ENCODE measurements around the gene CRTC2.
"Not testable (repeated sequence)": the region's sequence is repeated elsewhere in the genome, so short reads cannot be mapped to it uniquely, and the experiment has no call there.

Gene CRTC2, protein sequence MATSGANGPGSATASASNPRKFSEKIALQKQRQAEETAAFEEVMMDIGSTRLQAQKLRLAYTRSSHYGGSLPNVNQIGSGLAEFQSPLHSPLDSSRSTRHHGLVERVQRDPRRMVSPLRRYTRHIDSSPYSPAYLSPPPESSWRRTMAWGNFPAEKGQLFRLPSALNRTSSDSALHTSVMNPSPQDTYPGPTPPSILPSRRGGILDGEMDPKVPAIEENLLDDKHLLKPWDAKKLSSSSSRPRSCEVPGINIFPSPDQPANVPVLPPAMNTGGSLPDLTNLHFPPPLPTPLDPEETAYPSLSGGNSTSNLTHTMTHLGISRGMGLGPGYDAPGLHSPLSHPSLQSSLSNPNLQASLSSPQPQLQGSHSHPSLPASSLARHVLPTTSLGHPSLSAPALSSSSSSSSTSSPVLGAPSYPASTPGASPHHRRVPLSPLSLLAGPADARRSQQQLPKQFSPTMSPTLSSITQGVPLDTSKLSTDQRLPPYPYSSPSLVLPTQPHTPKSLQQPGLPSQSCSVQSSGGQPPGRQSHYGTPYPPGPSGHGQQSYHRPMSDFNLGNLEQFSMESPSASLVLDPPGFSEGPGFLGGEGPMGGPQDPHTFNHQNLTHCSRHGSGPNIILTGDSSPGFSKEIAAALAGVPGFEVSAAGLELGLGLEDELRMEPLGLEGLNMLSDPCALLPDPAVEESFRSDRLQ

DNA sequence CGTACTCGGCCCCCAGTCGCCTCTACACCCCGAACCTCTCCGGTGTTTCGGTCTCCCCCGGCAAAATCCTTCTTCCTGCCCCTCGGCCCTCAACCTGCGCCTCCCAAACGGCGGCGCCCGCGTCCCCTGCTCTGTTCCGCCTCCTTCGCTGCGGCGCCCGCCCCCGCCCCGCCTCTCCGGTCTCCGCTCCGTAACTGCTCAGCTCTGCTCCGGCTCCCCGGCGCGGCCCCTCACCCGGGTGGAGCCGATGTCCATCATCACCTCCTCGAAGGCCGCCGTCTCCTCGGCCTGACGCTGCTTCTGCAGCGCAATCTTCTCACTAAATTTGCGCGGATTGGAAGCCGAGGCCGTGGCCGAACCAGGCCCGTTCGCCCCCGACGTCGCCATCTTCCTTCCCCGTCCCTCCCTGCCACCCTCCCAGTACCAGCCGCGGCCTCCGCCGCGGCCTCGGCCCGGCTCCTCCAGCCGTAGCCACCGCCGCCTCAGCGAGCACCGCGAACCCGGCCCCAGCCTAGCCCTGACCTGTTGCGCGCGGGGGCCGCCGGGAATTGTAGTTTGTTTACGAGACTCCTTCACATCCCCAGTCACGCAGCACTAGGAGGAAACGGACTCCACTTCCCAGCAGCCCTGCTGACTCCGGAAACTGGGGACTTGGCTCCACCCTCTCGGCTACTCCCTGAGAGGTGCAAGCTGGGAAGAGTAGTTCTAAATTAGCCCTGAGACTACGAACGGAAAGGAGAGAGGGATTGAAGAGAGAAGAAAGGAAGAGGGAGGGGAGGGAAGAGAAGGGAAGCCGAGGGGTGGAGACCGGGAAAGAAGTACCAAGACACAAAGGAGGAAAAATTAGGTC is at the start of gene CRTC2:
TSS of gene CRTC2 (minus strand) at position 502 of the 850 bp plus-strand sequence. CDS start at position 387, 115 bp downstream.
- H3K27ac ChIP-seq (ENCODE audit: low read length): peak within 1 kb of the TSS; percentile 91
- peaks cover 46% of the 10 kb centered on the region for H3K4me1 ChIP-seq (ENCODE audit: low read length)
- peak within 1 kb of the TSS; percentile 94 for H3K4me2 ChIP-seq (ENCODE audit: low read length)
- H3K36me3 ChIP-seq (replicated peaks; ENCODE audit: low read depth, low read length): peaks cover 59% of the 10 kb centered on the region
- peak within 1 kb of the TSS; percentile 96 for H3K9ac ChIP-seq (ENCODE audit: low read length)
- TF ChIP-seq, protein P1, sequence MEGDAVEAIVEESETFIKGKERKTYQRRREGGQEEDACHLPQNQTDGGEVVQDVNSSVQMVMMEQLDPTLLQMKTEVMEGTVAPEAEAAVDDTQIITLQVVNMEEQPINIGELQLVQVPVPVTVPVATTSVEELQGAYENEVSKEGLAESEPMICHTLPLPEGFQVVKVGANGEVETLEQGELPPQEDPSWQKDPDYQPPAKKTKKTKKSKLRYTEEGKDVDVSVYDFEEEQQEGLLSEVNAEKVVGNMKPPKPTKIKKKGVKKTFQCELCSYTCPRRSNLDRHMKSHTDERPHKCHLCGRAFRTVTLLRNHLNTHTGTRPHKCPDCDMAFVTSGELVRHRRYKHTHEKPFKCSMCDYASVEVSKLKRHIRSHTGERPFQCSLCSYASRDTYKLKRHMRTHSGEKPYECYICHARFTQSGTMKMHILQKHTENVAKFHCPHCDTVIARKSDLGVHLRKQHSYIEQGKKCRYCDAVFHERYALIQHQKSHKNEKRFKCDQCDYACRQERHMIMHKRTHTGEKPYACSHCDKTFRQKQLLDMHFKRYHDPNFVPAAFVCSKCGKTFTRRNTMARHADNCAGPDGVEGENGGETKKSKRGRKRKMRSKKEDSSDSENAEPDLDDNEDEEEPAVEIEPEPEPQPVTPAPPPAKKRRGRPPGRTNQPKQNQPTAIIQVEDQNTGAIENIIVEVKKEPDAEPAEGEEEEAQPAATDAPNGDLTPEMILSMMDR (IDR thresholded peaks at IDR 0.05; ENCODE audit: low read depth, low read length): no peak; the same call in 1 of the 2 replicates
- no peak for TF ChIP-seq EZH2phosphoT487 (IDR thresholded peaks at IDR 0.05; ENCODE audit: low read depth)
- peaks cover 34% of the 10 kb centered on the region for H4K20me1 ChIP-seq (ENCODE audit: insufficient read depth, low read length)
- H3K27me3 ChIP-seq (ENCODE audit: low read depth, low read length): no peaks in the 10 kb centered on the region
- peak within 1 kb of the TSS; percentile 89 for H3K4me3 ChIP-seq (ENCODE audit: low read length)
- H3K79me2 ChIP-seq (ENCODE audit: low read length): peaks cover 81% of the 10 kb centered on the region
- no peaks in the 10 kb centered on the region for H3K9me3 ChIP-seq (ENCODE audit: insufficient read depth, low read length)
- peak within 1 kb of the TSS; percentile 19; the same call in 1 of the 2 replicates for H2AFZ ChIP-seq (ENCODE audit: low read depth, low read length)

DNA sequence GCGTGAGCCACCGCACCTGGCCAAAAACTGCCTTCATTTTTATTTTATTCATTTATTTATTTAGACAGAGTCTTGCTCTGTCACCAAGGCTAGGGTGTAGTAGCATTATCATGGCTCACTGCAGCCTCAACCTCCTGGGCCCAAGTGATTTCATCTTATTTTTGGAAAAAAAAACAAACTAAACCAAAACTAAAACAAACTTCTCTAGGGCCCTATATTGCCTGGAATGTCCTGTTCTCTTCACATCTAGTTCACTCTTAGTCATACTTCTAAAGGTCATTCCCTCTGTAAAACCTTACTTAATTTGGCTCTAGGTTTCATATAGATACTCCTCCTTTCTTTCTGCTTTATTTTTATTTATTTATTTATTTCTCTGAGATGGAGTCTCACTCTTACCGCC is 47.7 kb upstream of the CRTC2 start:
- Histone ChIP-seq H3K27me3 (ENCODE audit: low read depth, low read length) (no peaks in the 10 kb centered on the region), H3K79me2 (ENCODE audit: low read length) (no peaks in the 10 kb centered on the region), H3K4me1 (ENCODE audit: low read length) (no peaks in the 10 kb centered on the region), H3K9ac (ENCODE audit: low read length) (no peak overlapping the region), H3K4me3 (ENCODE audit: low read length) (no peak overlapping the region), H4K20me1 (ENCODE audit: insufficient read depth, low read length) (no peaks in the 10 kb centered on the region), H3K9me3 (ENCODE audit: insufficient read depth, low read length) (no peaks in the 10 kb centered on the region), H3K36me3 (replicated peaks; ENCODE audit: low read depth, low read length) (no peaks in the 10 kb centered on the region), H2AFZ (ENCODE audit: low read depth, low read length) (no peak overlapping the region), H3K4me2 (ENCODE audit: low read length) (no peak overlapping the region), H3K27ac (ENCODE audit: low read length) (no peak overlapping the region)
- TF ChIP-seq, protein P1 (IDR thresholded peaks at IDR 0.05; ENCODE audit: low read depth, low read length): no peak
- no peak for TF ChIP-seq EZH2phosphoT487 (IDR thresholded peaks at IDR 0.05; ENCODE audit: low read depth)

DNA sequence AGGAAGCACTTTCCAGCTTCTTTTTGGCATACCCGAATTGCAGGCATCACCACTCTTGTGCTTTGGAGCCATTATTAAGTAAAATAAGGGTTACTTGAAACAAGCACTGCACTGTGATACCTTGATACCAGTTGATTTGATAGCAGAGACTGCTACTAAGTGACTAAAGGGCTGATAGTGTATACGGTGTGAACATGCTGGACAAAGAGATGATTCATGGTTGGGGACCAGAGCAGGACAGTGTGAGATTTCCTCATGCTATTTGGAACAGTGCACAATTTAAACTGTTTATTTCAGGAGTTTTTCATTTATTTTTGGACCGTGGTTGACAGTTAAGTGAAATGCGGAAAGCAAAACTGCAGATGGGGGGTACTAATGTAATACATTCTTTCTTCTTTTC is 42.0 kb upstream of the CRTC2 start:
- peaks cover 7% of the 10 kb centered on the region for H3K36me3 ChIP-seq (replicated peaks; ENCODE audit: low read depth, low read length)
- no peak overlapping the region for H3K4me3 ChIP-seq (ENCODE audit: low read length)
- no peaks in the 10 kb centered on the region for H3K4me1 ChIP-seq (ENCODE audit: low read length)
- H3K9me3 ChIP-seq (ENCODE audit: insufficient read depth, low read length): no peaks in the 10 kb centered on the region
- H2AFZ ChIP-seq (ENCODE audit: low read depth, low read length): no peak overlapping the region
- no peak overlapping the region for H3K4me2 ChIP-seq (ENCODE audit: low read length)
- H3K27ac ChIP-seq (ENCODE audit: low read length): no peak overlapping the region
- H4K20me1 ChIP-seq (ENCODE audit: insufficient read depth, low read length): no peaks in the 10 kb centered on the region
- no peaks in the 10 kb centered on the region for H3K79me2 ChIP-seq (ENCODE audit: low read length)
- no peak overlapping the region for H3K9ac ChIP-seq (ENCODE audit: low read length)
- TF ChIP-seq EZH2phosphoT487 (IDR thresholded peaks at IDR 0.05; ENCODE audit: low read depth): no peak
- TF ChIP-seq, protein P1 (IDR thresholded peaks at IDR 0.05; ENCODE audit: low read depth, low read length): no peak
- H3K27me3 ChIP-seq (ENCODE audit: low read depth, low read length): no peaks in the 10 kb centered on the region

DNA sequence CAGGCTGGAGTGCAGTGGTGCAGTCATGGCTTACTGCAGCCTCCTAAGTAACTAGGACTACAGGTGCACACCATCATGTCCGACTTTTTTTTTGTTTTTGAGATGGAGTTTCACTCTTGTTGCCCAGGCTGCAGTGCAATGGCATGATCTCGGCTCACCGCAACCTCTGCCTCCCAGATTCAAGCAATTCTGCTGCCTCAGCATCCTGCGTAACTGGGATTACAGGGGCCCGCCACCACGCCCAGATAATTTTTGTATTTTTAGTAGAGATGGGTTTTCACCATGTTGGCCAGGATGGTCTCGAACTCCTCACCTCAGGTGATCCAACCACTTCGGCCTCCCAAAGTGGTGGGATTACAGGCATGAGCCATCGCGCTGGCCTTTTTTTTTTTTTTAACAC is 38.5 kb upstream of the CRTC2 start:
- not testable (repeated sequence) for H3K79me2 ChIP-seq (ENCODE audit: low read length); H3K4me1 ChIP-seq (ENCODE audit: low read length); H4K20me1 ChIP-seq (ENCODE audit: insufficient read depth, low read length); H3K27me3 ChIP-seq (ENCODE audit: low read depth, low read length); H2AFZ ChIP-seq (ENCODE audit: low read depth, low read length); H3K4me3 ChIP-seq (ENCODE audit: low read length); H3K9me3 ChIP-seq (ENCODE audit: insufficient read depth, low read length); H3K4me2 ChIP-seq (ENCODE audit: low read length); H3K27ac ChIP-seq (ENCODE audit: low read length); H3K9ac ChIP-seq (ENCODE audit: low read length)
- H3K36me3 ChIP-seq (replicated peaks; ENCODE audit: low read depth, low read length): peaks cover 40% of the 10 kb centered on the region
